GM10266 (cell line): ENCODE results near the gene SLC39A11.
"Not testable (repeated sequence)": the region's sequence is repeated elsewhere in the genome, so short reads cannot be mapped to it uniquely, and the experiment has no call there.

Source experiments
- DNase-seq: peaks from one replicate; pipeline ENCODE4 v3.0.0; 2012; ENCODE audit errors: extremely low spot score
- CTCF ChIP-seq: IDR thresholded peaks from 2 replicates; pipeline ENCODE4 v1.5.1; 2012; ENCODE audit warnings: mild to moderate bottlenecking, low read depth; ENCODE audit not compliant: control insufficient read depth, insufficient read depth; ENCODE audit errors: missing control alignments

The SLC39A11 gene

GRCh38 chr17:73098919-73099318 is 6.4 kb upstream of the SLC39A11 start:
- TF ChIP-seq CTCF, result no peak
- DNase-seq, result no peak

DNA sequence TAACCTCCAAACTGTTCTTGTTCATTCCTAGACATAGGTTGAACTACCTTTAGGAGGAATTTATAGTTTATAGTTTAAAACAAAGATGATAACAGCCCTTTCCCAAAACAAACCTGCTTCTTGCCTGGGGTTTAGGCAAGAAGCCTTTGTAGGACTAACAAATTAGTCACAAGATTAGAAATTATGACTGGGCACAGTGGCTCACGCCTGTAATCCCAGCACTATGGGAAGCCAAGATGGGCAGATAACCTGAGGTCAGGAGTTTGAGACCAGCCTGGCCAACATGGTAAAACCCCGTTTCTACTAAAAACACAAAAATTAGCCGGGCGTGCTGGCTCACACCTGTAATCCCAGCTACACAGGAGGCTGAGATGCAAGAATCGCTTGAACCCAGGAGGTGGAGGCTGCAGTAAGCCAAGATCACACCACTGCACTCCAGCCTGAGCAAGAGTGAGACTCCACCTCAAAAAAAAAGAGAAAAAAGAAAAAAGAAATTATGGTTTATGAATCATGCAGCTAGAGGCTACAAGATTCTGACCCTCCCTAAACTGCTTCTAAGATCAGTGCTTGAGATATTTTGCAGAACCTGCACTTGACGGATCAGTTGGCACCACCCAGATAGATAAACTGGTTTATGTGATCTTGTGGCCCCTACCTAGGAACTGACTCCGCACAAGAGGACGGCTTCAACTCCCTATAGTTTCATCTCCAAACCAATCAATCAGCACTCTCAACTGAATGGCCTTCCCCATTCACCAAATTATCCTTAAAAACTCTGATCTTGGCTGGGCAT is 5.7 kb upstream of the SLC39A11 start:
- DNase-seq, result not testable (repeated sequence)

- no peak for TF ChIP-seq CTCF
- no peak for DNase-seq
These were observed 4.4 kb upstream of the SLC39A11 start for GRCh38 chr17:73096866-73097265.

GRCh38 chr17:73096211-73096610 is 3.7 kb upstream of the SLC39A11 start:
- DNase-seq, result no peak

GRCh38 chr17:73093286-73093685 is 798 bp upstream of the SLC39A11 start:
- no peak for TF ChIP-seq CTCF
- no peak for DNase-seq

More at GRCh38 chr17:73096211-73096610, 3.7 kb upstream of the SLC39A11 start:
- no peak for TF ChIP-seq CTCF

GRCh38 chr17:73091770-73092522 is 542 bp downstream of the SLC39A11 start:
- DNase-seq, result no peak
- TF ChIP-seq CTCF, result no peak

- no peak for TF ChIP-seq CTCF
- no peak for DNase-seq
These were observed 1.1 kb downstream of the SLC39A11 start for GRCh38 chr17:73091410-73091769.
